HepG2 (cell line): Measurements from ENCODE around the gene FAHD1. TPM values are rescaled to one million over a fixed set of nuclear protein-coding genes. Genes with fewer than 3 reads are reported as not detected.

Source experiments
- ATAC-seq: fragments of 200-7000 bp; cut with Tn5 transposase; 3 replicates; pipeline ENCODE4 v1.9.1; 2020; ENCODE audit warnings: mild to moderate bottlenecking, moderate library complexity
- BruUV-seq: library from RNA; stranded (reverse); fragments of 400-500 nt; replicated peaks from 2 replicates; lab custom pipeline; 2021; lab: Mats Ljungman, UMichigan
- CTCF ChIA-PET: fragments of 300-600 bp; formaldehyde crosslinking; extraction: SDS; loops from one replicate; lab custom pipeline; 2021; ENCODE audit warnings: low total read pairs, inconsistent platforms, low intra/inter-chr PET ratio; lab: Yijun Ruan, JAX
- POLR2A ChIA-PET: fragments of 350-600 bp; sonication (Branson Sonifier 250); formaldehyde crosslinking; loops from one replicate; lab custom pipeline; 2020; ENCODE audit warnings: antibody characterized with exemption, inconsistent platforms; lab: Yijun Ruan, JAX
- DNase-seq: peaks from one replicate; pipeline ENCODE4 v3.0.0-alpha.2; 2015; ENCODE audit warnings: low spot score
- FAIRE-seq: peaks from 3 replicates; lab custom pipeline; 2011; peaks lifted over from hg19 to GRCh38; lab: Jason Lieb, UNC
- H2AFZ ChIP-seq: one replicate; pipeline ENCODE4 v1.6.1; 2011; ENCODE audit warnings: low read length, inconsistent platforms
- H3K27ac ChIP-seq: fragments of 300-600 bp; 3 replicates; pipeline ENCODE4 v1.8.0; 2011; ENCODE audit warnings: mixed run types, mild to moderate bottlenecking, mixed read lengths, low read length, inconsistent platforms; ENCODE audit not compliant: insufficient read depth; ENCODE audit errors: extremely low read length
- H3K27me3 ChIP-seq, 2 experiments: fragments of 200-600 bp in 1 of 2; 2 replicates in 1 of 2; 3 replicates in 1 of 2; pipeline versions ENCODE4 v1.6.0 to v1.8.0; 2011; ENCODE audit warnings: low read length in 2 of 2, mild to moderate bottlenecking in 2 of 2, moderate library complexity in 2 of 2, inconsistent platforms in 1 of 2; ENCODE audit not compliant: insufficient read depth in 2 of 2, control insufficient read depth in 1 of 2
- H3K36me3 ChIP-seq, 2 experiments: fragments of 200-600 bp in 1 of 2; replicated peaks in 1 of 2; 2 replicates in 1 of 2; 3 replicates in 1 of 2; pipeline versions ENCODE4 v1.5.1 to v1.8.0; 2011; ENCODE audit warnings: low read length in 2 of 2, inconsistent platforms in 1 of 2; ENCODE audit not compliant: insufficient read depth in 2 of 2, control insufficient read depth in 1 of 2
- H3K4me1 ChIP-seq: 2 replicates; pipeline ENCODE4 v1.5.1; 2012; ENCODE audit warnings: low read length, inconsistent platforms; ENCODE audit not compliant: insufficient read depth
- H3K4me2 ChIP-seq: 2 replicates; pipeline ENCODE4 v1.6.0; 2011; ENCODE audit warnings: low read depth, low read length, inconsistent platforms
- H3K4me3 ChIP-seq, 3 experiments: fragments of 200-600 bp in 1 of 3; sonication (generic), shearing (Covaris generic) in 1 of 3; replicated peaks in 1 of 3; 2 replicates each; pipeline ENCODE4 v1.5.1; 2011 to 2016; ENCODE audit warnings: low read length in 3 of 3, inconsistent platforms in 2 of 3, low read depth in 2 of 3, mild to moderate bottlenecking in 2 of 3, control low read depth in 1 of 3, mixed read lengths in 1 of 3; ENCODE audit not compliant: insufficient read depth in 1 of 3
- H3K79me2 ChIP-seq: one replicate; pipeline ENCODE4 v1.6.1; 2011; ENCODE audit warnings: low read length, inconsistent platforms; ENCODE audit not compliant: insufficient read depth
- H3K9ac ChIP-seq: 2 replicates; pipeline ENCODE4 v1.6.0; 2011; ENCODE audit warnings: mild to moderate bottlenecking, low read depth, low read length, inconsistent platforms; ENCODE audit not compliant: insufficient read depth
- H3K9me3 ChIP-seq: 2 replicates; pipeline ENCODE4 v1.5.1; 2012; ENCODE audit warnings: mild to moderate bottlenecking, low read length
- H4K20me1 ChIP-seq: 2 replicates; pipeline ENCODE4 v1.6.0; 2011; ENCODE audit warnings: inconsistent platforms, mild to moderate bottlenecking, low read length, moderate library complexity; ENCODE audit not compliant: insufficient read depth
- AGO1 ChIP-seq: fragments of 200-400 bp; formaldehyde crosslinking; IDR thresholded peaks from 2 replicates; pipeline ENCODE4 v1.6.1; 2017; ENCODE audit warnings: mild to moderate bottlenecking, low read depth, low read length, moderate library complexity; ENCODE audit not compliant: poor library complexity, severe bottlenecking
- AGO2 ChIP-seq: fragments of 200-400 bp; formaldehyde crosslinking; optimal IDR thresholded peaks from 2 replicates; pipeline ENCODE3; 2017; ENCODE audit warnings: mild to moderate bottlenecking, low read depth, low read length, moderate library complexity
- POLR2A ChIP-seq, 2 experiments: IDR thresholded peaks; 2 replicates each; pipeline ENCODE4 v1.6.1; 2011; ENCODE audit warnings: low read depth in 2 of 2, low read length in 2 of 2, mild to moderate bottlenecking in 1 of 2, moderate library complexity in 1 of 2; ENCODE audit not compliant: insufficient read depth in 1 of 2
- POLR2G ChIP-seq: fragments of 200-400 bp; formaldehyde crosslinking; IDR thresholded peaks from 2 replicates; pipeline ENCODE4 v1.6.1; 2018; ENCODE audit warnings: mild to moderate bottlenecking, low read depth, low read length, moderate library complexity
- RBFOX2 ChIP-seq: fragments of 200-400 bp; formaldehyde crosslinking; IDR thresholded peaks from 2 replicates; pipeline ENCODE4 v1.6.1; 2017; ENCODE audit warnings: low read depth, mild to moderate bottlenecking, low read length
- SRSF1 ChIP-seq: fragments of 200-400 bp; formaldehyde crosslinking; optimal IDR thresholded peaks from 2 replicates; pipeline ENCODE3; 2017; ENCODE audit warnings: mild to moderate bottlenecking, low read depth, low read length, moderate library complexity
- SSRP1 ChIP-seq: IDR thresholded peaks from 2 replicates; pipeline ENCODE4 v1.6.1; 2016; ENCODE audit warnings: control low read depth
- ZNF674 ChIP-seq: sonication (generic); formaldehyde crosslinking; IDR thresholded peaks from 2 replicates; pipeline ENCODE4 v1.5.0; 2020; ENCODE audit warnings: low read depth, mild to moderate bottlenecking, missing genetic modification reagents
- WGBS: methylation state at CpG from one replicate; pipeline ENCODE4 v1.1.6; 2017; ENCODE audit warnings: low lambda C conversion rate; 5-methylcytosine and 5-hydroxymethylcytosine counted together
- in situ Hi-C: cut with HindIII; loops from 2 replicates; pipeline ENCODE4 v1.10.0; 2017; ENCODE audit warnings: low pct_unique_long_range_greater_than_20kb; ENCODE audit not compliant: extremely low pct_ligation_motif_present
- intact Hi-C: fragments of 100-400 bp; cut with micrococcal nuclease; formaldehyde crosslinking; loops from one replicate; pipeline ENCODE4 v1.10.0; 2022; ENCODE audit not compliant: unreplicated experiment
- polyA plus RNA-seq, 8 experiments: library from polyadenylated mRNA; depleted of rRNA in 3 of 8; stranded (reverse) in 7 of 8; unstranded in 1 of 8; fragments of >200 nt; fragmentation: Illumina TruSeq in 4 of 8; extraction: Trizol in 4 of 8; gene quantifications; 2 replicates each; pipeline versions ENCODE4 v1.2.1 to v1.2.3, GENCODE V29; 2011 to 2016; ENCODE audit warnings: low read depth in 4 of 8, missing spikeins in 1 of 8, mixed read lengths in 1 of 8; ENCODE audit not compliant: insufficient read depth in 1 of 8
- total RNA-seq, 5 experiments: library from RNA; depleted of rRNA; stranded (reverse); fragments of >200 nt; fragmentation: Illumina TruSeq; extraction: Trizol; gene quantifications; 2 replicates each; pipeline ENCODE4 v1.2.3, GENCODE V29; 2016; ENCODE audit warnings: low read depth in 1 of 5

Gene FAHD1
- total and polyA plus RNA-seq, 2 of the 13 experiments (the other 11 are each of a cell fraction or from before 2014, with no cell fraction given): 39.0 to 45.3 TPM

DNA sequence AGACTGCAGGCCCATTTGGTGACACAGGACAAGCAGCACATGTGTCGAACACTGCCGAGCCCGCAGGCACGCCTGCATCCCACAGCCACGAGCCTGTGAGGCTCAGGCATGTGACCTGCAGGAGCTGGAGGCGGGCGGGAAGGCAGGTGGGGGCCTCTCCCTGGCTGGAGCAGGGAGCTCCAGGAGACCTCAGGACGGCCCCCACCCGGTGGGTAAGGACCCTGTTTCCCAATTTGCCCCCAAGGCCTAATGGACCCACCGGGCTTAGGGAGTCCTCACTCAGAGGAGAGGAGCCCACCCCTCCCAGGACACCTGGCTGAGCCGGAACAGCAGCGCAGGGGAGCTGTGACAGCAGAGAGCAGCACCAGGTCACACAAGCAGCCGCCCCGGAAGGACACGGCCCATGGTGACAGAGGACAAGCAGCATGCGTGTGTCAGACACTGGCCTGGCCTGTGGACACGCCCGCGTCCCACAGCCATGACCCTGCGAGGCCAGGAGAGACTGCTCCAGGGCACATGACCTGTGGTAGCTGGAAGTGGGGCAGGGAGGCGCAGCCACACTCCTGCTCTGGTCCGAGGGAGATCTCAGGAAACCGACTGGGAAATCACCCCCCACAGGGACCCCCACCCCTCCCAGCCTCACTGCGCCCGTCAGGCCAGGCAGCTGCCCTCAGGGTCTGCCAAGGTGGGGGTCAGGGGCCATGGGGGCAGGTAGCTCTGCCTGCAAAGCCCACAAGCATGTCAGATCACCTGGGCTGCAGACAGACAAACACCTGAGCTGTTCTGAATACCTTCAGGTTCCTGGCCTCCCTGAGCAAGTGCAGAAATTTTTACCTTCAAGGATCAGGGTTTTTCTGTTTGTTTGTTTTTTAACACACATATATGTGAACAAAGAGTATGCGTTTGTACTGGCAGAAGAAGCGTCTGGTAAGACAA lies 47.0 kb upstream of the FAHD1 start:
- ChIA-PET CTCF (no interaction called here), POLR2A (interaction anchor here (1.2 to 1.6 kb wide), 4 partner anchors 14 to 160 kb away, joined by 3 to 5 read pairs (median 4); partner anchors contain the start of gene IGFALS)
- ATAC-seq (no peak), FAIRE-seq (no peak), DNase-seq (no peak)
- Histone ChIP-seq H3K4me1 (peaks cover 23% of the 10 kb centered on the region), H3K4me2 (no peak overlapping the region), H3K4me3 (no peak overlapping the region), H3K9me3 (no peaks in the 10 kb centered on the region), H4K20me1 (peaks cover 4% of the 10 kb centered on the region; the same call in 1 of the 2 replicates), H3K36me3 (peaks cover 5 to 13% of the 10 kb centered on the region in 2 experiments; a peak in 3 of 5 replicates), H2AFZ (no peak overlapping the region), H3K9ac (no peak overlapping the region), H3K27me3 (peaks cover 0 to 2% of the 10 kb centered on the region in 2 experiments; a peak in 1 of 5 replicates), H3K27ac (no peak overlapping the region), H3K79me2 (peaks cover 19% of the 10 kb centered on the region)
- WGBS: 99% methylated on average over 4 of the region's 27 CpGs
- intact Hi-C loops (loop anchor here (5.0 kb wide), 1 partner anchor 47 kb away; the partner anchor contains the start of genes FAHD1 and HAGH), in situ Hi-C loops (loop anchor here (5.0 kb wide), 1 partner anchor 42 kb away; no protein-coding TSS in a partner anchor)
- TF ChIP-seq AGO1: peak; percentile 97
- TF ChIP-seq AGO2: peak; percentile 96
- 0 out of 2 replicates have a peak, but pooled peaks have one; percentile 41 for TF ChIP-seq POLR2G
- TF ChIP-seq POLR2A (IDR thresholded peaks at IDR 0.05; ENCODE audit: insufficient read depth in 1 of 2, low read depth in 2 of 2, low read length in 2 of 2): peak in 1 of 2 experiments; percentile 56; a peak in 2 of 4 replicates
- TF ChIP-seq RBFOX2: peak; percentile 75
- no peak for TF ChIP-seq ZNF674 (CRISPR knock-in tag)
- no peak for TF ChIP-seq SRSF1
- 0 out of 2 replicates have a peak, but pooled peaks have one; percentile 41 for TF ChIP-seq SSRP1
- TSS peak; percentile 49 for BruUV-seq
